Liver (tissue), 9 donors: ENCODE measurements around the gene UROC1. TPM values are rescaled to one million over a fixed set of nuclear protein-coding genes. Genes with fewer than 3 reads are reported as not detected.

Source experiments
- DNase-seq: peaks from one replicate; pipeline ENCODE4 v3.0.0-alpha.2; 2017; ENCODE audit warnings: low spot score
- H3K27ac ChIP-seq, 2 donors: one replicate each; pipeline ENCODE4 v1.7.0; 2013; ENCODE audit warnings: inconsistent platforms in 2 of 2, low read length in 2 of 2, control low read depth in 1 of 2, low read depth in 1 of 2, mild to moderate bottlenecking in 1 of 2
- H3K27me3 ChIP-seq, 4 donors: one replicate each; pipeline versions ENCODE4 v1.6.1 to v1.7.0; 2013; ENCODE audit warnings: low read length in 3 of 4, inconsistent platforms in 1 of 4, mild to moderate bottlenecking in 1 of 4, moderate library complexity in 1 of 4; ENCODE audit not compliant: control insufficient read depth in 4 of 4, insufficient read depth in 4 of 4
- H3K36me3 ChIP-seq, 4 donors: one replicate each; pipeline versions ENCODE4 v1.6.1 to v1.7.0; 2013; ENCODE audit warnings: low read length in 3 of 4, mild to moderate bottlenecking in 3 of 4, low read depth in 1 of 4, moderate library complexity in 1 of 4; ENCODE audit not compliant: control insufficient read depth in 4 of 4, insufficient read depth in 3 of 4
- H3K4me1 ChIP-seq, 4 donors: one replicate each; pipeline versions ENCODE4 v1.6.1 to v1.7.0; 2013; ENCODE audit warnings: low read length in 3 of 4, mild to moderate bottlenecking in 3 of 4, moderate library complexity in 1 of 4; ENCODE audit not compliant: control insufficient read depth in 4 of 4, insufficient read depth in 4 of 4
- H3K4me3 ChIP-seq, 3 donors: one replicate each; pipeline versions ENCODE4 v1.6.1 to v1.7.0; 2013; ENCODE audit warnings: low read length in 3 of 3, control low read depth in 1 of 3, low read depth in 1 of 3, mild to moderate bottlenecking in 1 of 3
- H3K9ac ChIP-seq, 2 donors: one replicate each; pipeline ENCODE4 v1.7.0; 2013; ENCODE audit warnings: low read length in 2 of 2, mild to moderate bottlenecking in 2 of 2, moderate library complexity in 2 of 2, control low read depth in 1 of 2, low read depth in 1 of 2
- H3K9me3 ChIP-seq, 4 donors: one replicate each; pipeline versions ENCODE4 v1.6.1 to v1.7.0; 2013; ENCODE audit warnings: low read length in 3 of 4; ENCODE audit not compliant: control insufficient read depth in 4 of 4
- CTCF ChIP-seq: fragments of 150-350 bp; IDR thresholded peaks from 2 replicates; pipeline ENCODE4 v1.5.1; 2017; ENCODE audit warnings: improper control_type of control experiment, low read depth, low read length; ENCODE audit not compliant: missing input control
- EGR1 ChIP-seq, 2 donors: IDR thresholded peaks; 2 replicates each; pipeline ENCODE4 v1.6.1; 2016 to 2018; ENCODE audit warnings: antibody characterized with exemption in 2 of 2, low read depth in 2 of 2
- FOXA1 ChIP-seq: IDR thresholded peaks from 2 replicates; pipeline ENCODE4 v1.6.1; 2016; ENCODE audit warnings: antibody characterized with exemption
- FOXA2 ChIP-seq: IDR thresholded peaks from 2 replicates; pipeline ENCODE4 v1.6.1; 2016; ENCODE audit warnings: antibody characterized with exemption
- GABPA ChIP-seq, 2 donors: IDR thresholded peaks in 1 of 2; conservative IDR thresholded peaks in 1 of 2; 2 replicates each; pipeline ENCODE4 v1.6.1; 2016; ENCODE audit warnings: antibody characterized with exemption in 2 of 2, mild to moderate bottlenecking in 1 of 2, moderate library complexity in 1 of 2
- HNF4A ChIP-seq, 2 donors: conservative IDR thresholded peaks; 2 replicates each; pipeline ENCODE4 v1.6.1; 2016; ENCODE audit warnings: antibody characterized with exemption in 2 of 2, mild to moderate bottlenecking in 2 of 2
- HNF4G ChIP-seq: IDR thresholded peaks from 2 replicates; pipeline ENCODE4 v1.6.1; 2016; ENCODE audit warnings: antibody characterized with exemption
- JUND ChIP-seq, 2 donors: IDR thresholded peaks; 2 replicates each; pipeline ENCODE4 v1.6.1; 2016; ENCODE audit warnings: antibody characterized with exemption in 2 of 2
- MAX ChIP-seq: IDR thresholded peaks from 2 replicates; pipeline ENCODE4 v1.6.1; 2016; ENCODE audit warnings: antibody characterized with exemption
- NR2F2 ChIP-seq: IDR thresholded peaks from 2 replicates; pipeline ENCODE4 v1.6.1; 2016; ENCODE audit warnings: antibody characterized with exemption
- REST ChIP-seq: IDR thresholded peaks from 2 replicates; pipeline ENCODE4 v1.6.1; 2016; ENCODE audit warnings: antibody characterized with exemption, mild to moderate bottlenecking
- RXRA ChIP-seq, 2 donors: IDR thresholded peaks; 2 replicates each; pipeline ENCODE4 v1.6.1; 2017 to 2018; ENCODE audit warnings: antibody characterized with exemption in 2 of 2, mild to moderate bottlenecking in 1 of 2
- SP1 ChIP-seq: IDR thresholded peaks from 2 replicates; pipeline ENCODE4 v1.6.1; 2018; ENCODE audit warnings: antibody characterized with exemption, mild to moderate bottlenecking
- YY1 ChIP-seq: IDR thresholded peaks from 2 replicates; pipeline ENCODE4 v1.6.1; 2016; ENCODE audit warnings: antibody characterized with exemption, mild to moderate bottlenecking
- ZBTB33 ChIP-seq: IDR thresholded peaks from 2 replicates; pipeline ENCODE4 v1.6.1; 2016; ENCODE audit warnings: antibody characterized with exemption
- WGBS: extraction: QIAGEN DNeasy Blood & Tissue Kit; methylation state at CpG from one replicate; pipeline ENCODE4 v1.1.7; 2013; 5-methylcytosine and 5-hydroxymethylcytosine counted together
- polyA plus RNA-seq, 2 donors: library from polyadenylated mRNA; stranded (reverse) in 1 of 2; unstranded in 1 of 2; fragments of 200-250 nt in 1 of 2; fragments of >200 nt in 1 of 2; fragmentation: Nextera tagmentation in 1 of 2; extraction: Ambion mirVana in 1 of 2; gene quantifications; one replicate each; pipeline versions ENCODE4 v1.2.1 to v1.2.3, GENCODE V29; 2013 to 2015
- total RNA-seq, 2 donors: library from RNA; depleted of rRNA; stranded (reverse); fragments of >200 nt; gene quantifications; one replicate each; pipeline ENCODE4 v1.2.3, GENCODE V29; 2014
- donor health status: healthy.
- donor health status: healthy.
- donor health status: healthy.
- donor health status: healthy.
- donor health status: healthy.

UROC1 gene
- total and polyA plus RNA-seq, 4 donors: 5.9 to 28.4 (median 18.2) TPM

GRCh38 chr3:126515066-126515706 is 2.4 kb downstream of the UROC1 start:
- TF ChIP-seq NR2F2 (no peak), ZBTB33 (no peak), EGR1 (IDR thresholded peaks at IDR 0.05; ENCODE audit: low read depth in 2 of 2) (no peak), MAX (no peak), SP1 (no peak), HNF4G (no peak), YY1 (no peak), JUND (IDR thresholded peaks at IDR 0.05) (no peak), FOXA1 (no peak)
- 54% methylated on average over 8 of the region's 8 CpGs for WGBS
- Histone ChIP-seq H3K27ac (no peak overlapping the region), H3K9me3 (no peaks in the 10 kb centered on the region), H3K4me3 (no peak overlapping the region), H3K9ac (no peak overlapping the region), H3K27me3 (no peaks in the 10 kb centered on the region), H3K4me1 (peaks cover 23 to 70% (median 62%) of the 10 kb centered on the region in 4 donors), H3K36me3 (no peaks in the 10 kb centered on the region)
- DNase-seq: no peak

GRCh38 chr3:126514161-126514560 is 3.4 kb downstream of the UROC1 start:
- H3K27ac ChIP-seq: no peak overlapping the region
- H3K36me3 ChIP-seq: no peaks in the 10 kb centered on the region
- H3K9me3 ChIP-seq: no peaks in the 10 kb centered on the region
- no peak overlapping the region for H3K9ac ChIP-seq
- no peaks in the 10 kb centered on the region for H3K27me3 ChIP-seq
- no peak for DNase-seq
- WGBS: 63% methylated on average over 11 of the region's 11 CpGs
- no peak overlapping the region for H3K4me3 ChIP-seq
- peaks cover 23 to 60% (median 53%) of the 10 kb centered on the region in 4 donors for H3K4me1 ChIP-seq
- no peak for TF ChIP-seq REST
- no peak for TF ChIP-seq CTCF
- no peak for TF ChIP-seq YY1
- no peak for TF ChIP-seq HNF4G
- no peak for TF ChIP-seq GABPA (IDR thresholded peaks at IDR 0.05 in 1 of 2, conservative IDR thresholded peaks at IDR 0.05 in 1 of 2)
- no peak for TF ChIP-seq FOXA1
- TF ChIP-seq SP1: no peak
- TF ChIP-seq FOXA2: no peak
- TF ChIP-seq RXRA (IDR thresholded peaks at IDR 0.05): no peak
- no peak for TF ChIP-seq HNF4A (conservative IDR thresholded peaks at IDR 0.05)
- no peak for TF ChIP-seq ZBTB33
- no peak for TF ChIP-seq MAX
